Glutamatergic neuron (in vitro differentiated cells): Measurements from ENCODE around the gene GPX1. TPM values are rescaled to one million over a fixed set of nuclear protein-coding genes. Genes with fewer than 3 reads are reported as not detected.
A peak's percentile ranks its signal among the peaks of the same experiment; 100 is the strongest.
"Not testable (repeated sequence)": the region's sequence is repeated elsewhere in the genome, so short reads cannot be mapped to it uniquely, and the experiment has no call there.

Source experiments
- DNase-seq: peaks from one replicate; pipeline ENCODE4 v3.0.0; 2022
- H3K27ac Mint-ChIP-seq: one replicate; pipeline ENCODE4 v1.8.0; 2020; ENCODE audit warnings: mild to moderate bottlenecking, mixed read lengths, inconsistent platforms; ENCODE audit not compliant: unreplicated experiment
- H3K27me3 Mint-ChIP-seq: one replicate; pipeline ENCODE4 v1.8.0; 2020; ENCODE audit warnings: mild to moderate bottlenecking, moderate library complexity, mixed read lengths, inconsistent platforms; ENCODE audit not compliant: unreplicated experiment
- H3K36me3 Mint-ChIP-seq: one replicate; pipeline ENCODE4 v1.8.0; 2020; ENCODE audit warnings: mild to moderate bottlenecking, mixed read lengths, inconsistent platforms; ENCODE audit not compliant: unreplicated experiment
- H3K4me1 Mint-ChIP-seq: one replicate; pipeline ENCODE4 v1.8.0; 2020; ENCODE audit warnings: mild to moderate bottlenecking, low read depth, mixed read lengths, inconsistent platforms; ENCODE audit not compliant: unreplicated experiment
- H3K4me3 Mint-ChIP-seq: one replicate; pipeline ENCODE4 v1.8.0; 2020; ENCODE audit warnings: mild to moderate bottlenecking, mixed read lengths, inconsistent platforms; ENCODE audit not compliant: unreplicated experiment
- H3K9me3 Mint-ChIP-seq: one replicate; pipeline ENCODE4 v1.8.0; 2020; ENCODE audit warnings: mild to moderate bottlenecking, moderate library complexity, mixed read lengths, inconsistent platforms; ENCODE audit not compliant: unreplicated experiment
- CTCF ChIP-seq: fragments of 200-600 bp; sonication (generic); IDR thresholded peaks from one replicate; pipeline ENCODE4 v1.5.0; 2021; ENCODE audit not compliant: partially characterized antibody, unreplicated experiment
- total RNA-seq: library from RNA; stranded (reverse); fragmentation: NEBNext Ultra II Directional; extraction: Animal tissue kit (Norgen Biotek cat#: 25700); gene quantifications from one replicate; pipeline ENCODE4 v1.2.1, GENCODE V29; 2021; ENCODE audit not compliant: unreplicated experiment

Gene GPX1
- total RNA-seq, 1 donor from 2014 or later = 239 TPM

GRCh38 chr3:49401766-49402165, 43.6 kb upstream of the GPX1 start:
- Mint-ChIP-seq H3K27me3 (peaks cover 5% of the 10 kb centered on the region), H3K36me3 (no peaks in the 10 kb centered on the region), H3K4me3 (no peak overlapping the region), H3K4me1 (peaks cover 12% of the 10 kb centered on the region), H3K9me3 (peaks cover 2% of the 10 kb centered on the region), H3K27ac (no peak overlapping the region)
- DNase-seq = no peak
- no peak for TF ChIP-seq CTCF

DNA sequence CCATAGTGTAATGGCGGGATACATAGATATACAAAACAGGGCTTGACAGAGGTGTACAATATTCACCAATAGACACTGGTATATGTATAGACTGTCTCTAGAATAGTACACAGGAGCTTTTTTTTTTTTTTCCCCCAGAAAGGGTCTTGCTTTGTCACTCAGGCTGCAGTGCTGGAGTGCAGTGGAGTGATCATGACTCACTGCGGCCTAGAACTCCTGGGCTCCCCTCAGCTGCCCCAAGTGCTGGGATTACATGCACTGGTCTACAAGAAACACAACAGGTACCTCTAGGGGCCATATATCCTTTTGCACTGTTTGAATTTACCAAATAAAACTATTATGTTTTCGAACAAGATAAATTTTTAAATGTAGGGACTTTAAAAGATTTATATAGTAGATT, 41.3 kb upstream of the GPX1 start:
- Mint-ChIP-seq H3K27ac (no peak overlapping the region), H3K36me3 (no peaks in the 10 kb centered on the region), H3K4me3 (no peak overlapping the region), H3K9me3 (peaks cover 2% of the 10 kb centered on the region), H3K4me1 (peaks cover 12% of the 10 kb centered on the region), H3K27me3 (peaks cover 5% of the 10 kb centered on the region)
- no peak for DNase-seq
- TF ChIP-seq CTCF = no peak

- Mint-ChIP-seq H3K27me3 (peaks cover 5% of the 10 kb centered on the region), H3K4me1 (peaks cover 12% of the 10 kb centered on the region), H3K9me3 (peaks cover 4% of the 10 kb centered on the region), H3K4me3 (peak overlapping the region; percentile 22), H3K36me3 (no peaks in the 10 kb centered on the region), H3K27ac (peak overlapping the region; percentile 83)
- no peak for DNase-seq
- TF ChIP-seq CTCF = no peak
Measured at GRCh38 chr3:49397470-49397869, 39.3 kb upstream of the GPX1 start.

DNA sequence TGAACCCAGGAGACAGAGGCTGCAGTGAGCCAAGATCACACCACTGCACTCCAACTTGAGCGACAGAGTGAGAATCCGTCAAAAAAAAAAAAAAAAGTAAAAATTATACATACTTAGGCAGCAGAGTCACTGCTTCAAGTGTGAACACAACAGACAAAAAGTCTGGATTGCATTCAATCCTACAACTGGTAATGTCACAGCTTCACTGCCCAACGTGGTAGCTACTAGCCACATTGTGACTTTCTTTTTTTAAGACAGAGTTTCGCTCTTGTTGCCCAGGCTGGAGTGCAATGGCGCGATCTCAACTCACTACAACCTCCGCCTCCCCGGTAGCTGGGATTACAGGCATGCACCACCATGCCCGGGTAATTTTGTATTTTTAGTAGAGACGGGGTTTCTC, 33.2 kb upstream of the GPX1 start:
- H3K9me3 Mint-ChIP-seq, H3K27ac Mint-ChIP-seq, H3K4me1 Mint-ChIP-seq, H3K4me3 Mint-ChIP-seq, H3K36me3 Mint-ChIP-seq, DNase-seq, H3K27me3 Mint-ChIP-seq: not testable (repeated sequence)

- Mint-ChIP-seq H3K4me3 (no peak overlapping the region), H3K36me3 (no peaks in the 10 kb centered on the region), H3K9me3 (peaks cover 2% of the 10 kb centered on the region), H3K27me3 (peaks cover 2% of the 10 kb centered on the region), H3K27ac (no peak overlapping the region), H3K4me1 (peaks cover 3% of the 10 kb centered on the region)
- TF ChIP-seq CTCF = no peak
- no peak for DNase-seq
Measured at GRCh38 chr3:49389297-49389696, 31.1 kb upstream of the GPX1 start.
